Thoracic aorta (tissue), 2 donors: ENCODE results near the gene ABCB9. TPM values are rescaled to one million over a fixed set of nuclear protein-coding genes. Genes with fewer than 3 reads are reported as not detected.

Source experiments
- ATAC-seq: fragments of 150-250 bp; one replicate; pipeline ENCODE4 v1.8.0; 2017; ENCODE audit warnings: low read depth; ENCODE audit not compliant: insufficient number of reproducible peaks, low FRiP score
- DNase-seq: peaks from one replicate; pipeline ENCODE4 v3.0.0-alpha.2; 2020; ENCODE audit warnings: low spot score
- H3K27ac ChIP-seq, 2 donors: fragments of 200-600 bp; sonication (generic); 1 replicate in 1 of 2; 2 replicates in 1 of 2; pipeline ENCODE4 v1.5.1; 2016; ENCODE audit warnings: mild to moderate bottlenecking in 2 of 2, moderate library complexity in 2 of 2
- H3K27me3 ChIP-seq: fragments of 200-600 bp; sonication (generic); replicated peaks from 2 replicates; pipeline ENCODE4 v1.6.0; 2016; ENCODE audit warnings: mild to moderate bottlenecking; ENCODE audit not compliant: insufficient read depth
- H3K36me3 ChIP-seq: fragments of 200-600 bp; sonication (generic); one replicate; pipeline ENCODE4 v1.5.1; 2016
- H3K4me1 ChIP-seq, 2 donors: fragments of 200-600 bp; sonication (generic); 1 replicate in 1 of 2; 2 replicates in 1 of 2; pipeline versions ENCODE4 v1.5.1 to v1.6.0; 2016; ENCODE audit warnings: low read depth in 2 of 2, mild to moderate bottlenecking in 1 of 2; ENCODE audit not compliant: control insufficient read depth in 1 of 2
- H3K4me3 ChIP-seq: fragments of 200-600 bp; sonication (generic); 2 replicates; pipeline ENCODE4 v1.5.1; 2016; ENCODE audit warnings: mild to moderate bottlenecking
- H3K9me3 ChIP-seq: fragments of 200-600 bp; sonication (generic); 2 replicates; pipeline ENCODE4 v1.5.1; 2016
- CTCF ChIP-seq: fragments of 200-600 bp; sonication (generic); IDR thresholded peaks from one replicate; pipeline ENCODE4 v1.5.1; 2019; ENCODE audit warnings: antibody characterized with exemption
- total RNA-seq, 2 donors: library from RNA; depleted of rRNA; stranded (reverse); fragments of >200 nt; gene quantifications; one replicate each; pipeline versions ENCODE4 v1.1.0 to v1.2.3, GENCODE V29; 2016

Gene ABCB9
- total RNA-seq, 2 donors from 2014 or later: 6.3 to 7.0 TPM

GRCh38 chr12:122934722-122935121 is 31.5 kb downstream of the ABCB9 start:
- H3K36me3 ChIP-seq: no peaks in the 10 kb centered on the region
- no peak overlapping the region for H3K4me3 ChIP-seq
- H3K9me3 ChIP-seq: no peaks in the 10 kb centered on the region
- ATAC-seq (no peak), DNase-seq (no peak)
- TF ChIP-seq CTCF: no peak
- H3K27ac ChIP-seq: no peak overlapping the region
- H3K27me3 ChIP-seq: no peaks in the 10 kb centered on the region
- H3K4me1 ChIP-seq: no peaks in the 10 kb centered on the region

GRCh38 chr12:122932207-122932606 is 34.1 kb downstream of the ABCB9 start:
- DNase-seq (no peak), ATAC-seq (no peak)
- no peak overlapping the region for H3K4me3 ChIP-seq
- no peaks in the 10 kb centered on the region for H3K27me3 ChIP-seq
- H3K27ac ChIP-seq: no peak overlapping the region
- H3K36me3 ChIP-seq: no peaks in the 10 kb centered on the region
- H3K9me3 ChIP-seq: no peaks in the 10 kb centered on the region
- H3K4me1 ChIP-seq: no peaks in the 10 kb centered on the region
- no peak for TF ChIP-seq CTCF

- no peak for TF ChIP-seq CTCF
Observed at GRCh38 chr12:122929812-122930211, 36.5 kb downstream of the ABCB9 start.

GRCh38 chr12:122929148-122929538 is 37.1 kb downstream of the ABCB9 start:
- Histone ChIP-seq H3K4me1 (no peaks in the 10 kb centered on the region), H3K27me3 (no peaks in the 10 kb centered on the region), H3K27ac (no peak overlapping the region), H3K36me3 (no peaks in the 10 kb centered on the region), H3K9me3 (no peaks in the 10 kb centered on the region), H3K4me3 (no peak overlapping the region)
- DNase-seq: no peak
- ATAC-seq: no peak
- no peak for TF ChIP-seq CTCF

More at GRCh38 chr12:122929812-122930211, 36.5 kb downstream of the ABCB9 start:
- Histone ChIP-seq H3K36me3 (no peaks in the 10 kb centered on the region), H3K27ac (no peak overlapping the region), H3K4me3 (no peak overlapping the region), H3K4me1 (no peaks in the 10 kb centered on the region), H3K27me3 (no peaks in the 10 kb centered on the region), H3K9me3 (no peaks in the 10 kb centered on the region)
- DNase-seq: no peak
- ATAC-seq: no peak

GRCh38 chr12:122928404-122929147 is 37.7 kb downstream of the ABCB9 start:
- Histone ChIP-seq H3K36me3 (no peaks in the 10 kb centered on the region), H3K4me1 (no peaks in the 10 kb centered on the region), H3K27ac (no peak overlapping the region), H3K27me3 (no peaks in the 10 kb centered on the region), H3K4me3 (no peak overlapping the region), H3K9me3 (no peaks in the 10 kb centered on the region)
- TF ChIP-seq CTCF: no peak
- ATAC-seq (no peak), DNase-seq (no peak)
